ENCODE data around the gene SLC35G1.

SLC35G1 gene

DNA sequence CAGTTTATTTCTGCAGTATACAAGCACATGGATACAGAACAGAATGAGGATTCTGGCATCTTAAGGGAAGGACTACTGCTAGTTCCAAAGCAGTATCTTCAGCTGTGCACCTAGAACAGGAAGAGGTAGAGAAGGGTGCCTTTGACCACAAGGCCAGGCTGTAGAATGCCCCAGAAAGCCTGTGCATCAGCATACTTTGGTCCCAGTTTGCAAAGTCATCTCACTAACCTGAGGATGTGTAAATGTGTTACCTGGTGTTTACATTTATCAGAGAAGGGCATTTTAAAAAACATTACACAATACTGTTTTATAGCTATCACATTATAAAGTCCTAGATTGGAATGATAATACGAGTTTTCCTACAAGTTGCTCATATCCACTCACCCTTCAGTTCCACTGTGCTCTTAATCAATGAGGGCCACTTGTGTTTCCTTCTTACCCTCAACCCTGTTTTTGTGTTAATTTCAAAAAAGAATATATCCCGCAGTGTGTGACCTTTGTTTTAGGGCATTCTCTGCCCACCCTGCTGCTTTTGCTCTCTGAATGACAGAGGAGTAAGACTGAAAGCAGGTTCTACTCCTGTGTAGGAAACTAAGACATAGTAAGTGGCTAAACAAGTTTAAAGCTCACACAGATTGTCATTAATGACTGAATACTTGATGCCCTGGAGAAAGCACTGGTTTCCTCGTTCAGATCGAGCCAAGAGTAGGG is 3.4 kb downstream of the SLC35G1 start:
- Histone ChIP-seq H3K36me3 (ENCODE audit: insufficient read depth, low read length) (peaks cover 6% of the 10 kb centered on the region), H3K4me2 (ENCODE audit: low read length) (no peak overlapping the region), H3K9ac (ENCODE audit: low read depth, low read length) (no peak overlapping the region), H3K27me3 (ENCODE audit: control insufficient read depth, insufficient read depth, low read length) (no peaks in the 10 kb centered on the region), H3K4me1 (ENCODE audit: control insufficient read depth, insufficient read depth, low read length) (peaks cover 12% of the 10 kb centered on the region), H3K4me3 (ENCODE audit: low read length) (no peak overlapping the region), H3K9me3 (replicated peaks; ENCODE audit: low read length) (no peaks in the 10 kb centered on the region)

DNA sequence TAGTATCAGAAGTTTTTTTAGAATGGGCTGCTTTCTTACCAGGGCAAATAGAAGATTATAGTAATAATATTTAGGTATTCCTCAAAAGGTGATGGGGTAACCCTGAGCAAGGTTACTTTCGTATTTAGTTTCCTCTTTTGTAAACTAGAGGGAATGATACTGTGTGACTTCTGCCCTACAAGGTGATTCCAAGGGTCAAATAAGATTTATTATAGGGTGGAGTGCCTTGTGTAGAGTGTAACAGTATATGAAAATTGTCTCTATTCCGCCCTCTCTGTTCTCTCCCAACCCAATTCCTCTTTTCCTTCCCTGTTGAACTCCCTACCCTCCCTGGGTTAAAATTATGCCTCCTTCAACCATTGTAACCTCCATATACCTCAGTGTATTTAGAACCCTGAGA is 5.3 kb downstream of the SLC35G1 start:
- Histone ChIP-seq H3K4me2 (ENCODE audit: low read length) (no peak overlapping the region), H3K36me3 (ENCODE audit: insufficient read depth, low read length) (peaks cover 6% of the 10 kb centered on the region), H3K27me3 (ENCODE audit: control insufficient read depth, insufficient read depth, low read length) (no peaks in the 10 kb centered on the region), H3K4me3 (ENCODE audit: low read length) (no peak overlapping the region), H3K9me3 (replicated peaks; ENCODE audit: low read length) (no peaks in the 10 kb centered on the region), H3K4me1 (ENCODE audit: control insufficient read depth, insufficient read depth, low read length) (peaks cover 7% of the 10 kb centered on the region), H3K9ac (ENCODE audit: low read depth, low read length) (no peak overlapping the region)

DNA sequence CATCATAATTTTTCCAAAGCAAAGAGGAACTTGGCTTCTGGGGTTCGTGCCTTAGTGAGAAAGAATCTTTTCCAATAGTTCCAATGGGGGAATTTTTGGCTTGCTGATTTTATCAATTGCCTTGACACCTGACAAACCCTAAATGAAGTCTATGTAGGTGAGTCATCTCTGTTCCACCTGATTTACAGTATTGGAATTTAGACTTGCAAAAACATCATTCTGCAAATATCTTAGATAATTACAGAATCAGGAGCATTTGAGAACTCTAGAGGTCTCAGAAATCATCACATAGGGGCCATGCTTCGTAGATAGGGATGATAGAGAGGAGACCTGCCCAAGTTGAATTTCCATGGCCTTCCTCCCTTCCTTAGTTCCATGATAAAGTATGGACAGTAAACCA is 9.3 kb downstream of the SLC35G1 start:
- Histone ChIP-seq H3K36me3 (ENCODE audit: insufficient read depth, low read length) (peaks cover 9% of the 10 kb centered on the region), H3K4me1 (ENCODE audit: control insufficient read depth, insufficient read depth, low read length) (no peaks in the 10 kb centered on the region), H3K4me2 (ENCODE audit: low read length) (no peak overlapping the region), H3K27me3 (ENCODE audit: control insufficient read depth, insufficient read depth, low read length) (no peaks in the 10 kb centered on the region), H3K9me3 (replicated peaks; ENCODE audit: low read length) (no peaks in the 10 kb centered on the region), H3K4me3 (ENCODE audit: low read length) (no peak overlapping the region), H3K9ac (ENCODE audit: low read depth, low read length) (no peak overlapping the region)

DNA sequence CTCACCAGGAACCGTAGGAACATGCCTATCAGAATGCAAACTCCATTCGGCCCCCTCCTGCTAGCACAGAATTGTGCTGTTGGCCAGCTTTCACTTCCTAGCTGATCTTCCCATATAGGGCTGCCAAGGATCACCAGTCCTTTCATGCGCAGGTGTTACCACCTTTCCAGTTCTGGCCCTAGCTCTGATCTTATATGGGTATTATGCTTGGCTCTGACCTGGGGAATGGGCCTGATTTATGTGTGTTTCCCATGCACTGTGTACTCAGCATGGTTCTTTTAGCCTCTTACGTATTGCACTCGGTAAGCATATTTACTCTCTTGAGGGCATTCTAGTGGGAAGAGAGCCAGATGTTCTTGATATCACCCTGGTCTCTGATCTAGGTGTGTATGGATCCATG is 11.1 kb downstream of the SLC35G1 start:
- no peaks in the 10 kb centered on the region for H3K4me1 ChIP-seq (ENCODE audit: control insufficient read depth, insufficient read depth, low read length)
- no peak overlapping the region for H3K4me3 ChIP-seq (ENCODE audit: low read length)
- H3K27me3 ChIP-seq (ENCODE audit: control insufficient read depth, insufficient read depth, low read length): no peaks in the 10 kb centered on the region
- H3K9me3 ChIP-seq (replicated peaks; ENCODE audit: low read length): no peaks in the 10 kb centered on the region
- H3K9ac ChIP-seq (ENCODE audit: low read depth, low read length): no peak overlapping the region
- no peak overlapping the region for H3K4me2 ChIP-seq (ENCODE audit: low read length)
- peaks cover 8% of the 10 kb centered on the region for H3K36me3 ChIP-seq (ENCODE audit: insufficient read depth, low read length)

DNA sequence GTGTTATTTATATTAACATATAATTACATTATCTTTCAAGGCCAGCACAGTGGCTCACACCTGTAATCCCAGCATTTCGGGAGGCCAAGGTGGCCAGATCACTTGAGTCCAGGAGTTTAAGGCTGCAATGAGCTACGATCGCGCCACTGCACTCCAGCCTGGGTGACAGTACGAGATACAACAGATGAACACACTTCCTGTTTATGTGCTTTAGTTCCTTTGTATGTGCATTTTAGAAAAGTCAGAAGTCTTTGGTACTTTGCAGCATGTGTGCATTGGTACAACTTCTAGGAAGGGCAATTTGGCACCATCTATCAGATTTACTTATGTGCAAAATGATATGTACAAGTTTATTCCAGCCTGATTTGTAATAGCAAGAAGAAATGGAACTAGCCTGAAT is 13.3 kb downstream of the SLC35G1 start:
- H3K36me3 ChIP-seq (ENCODE audit: insufficient read depth, low read length): peaks cover 8% of the 10 kb centered on the region
- H3K9ac ChIP-seq (ENCODE audit: low read depth, low read length): no peak overlapping the region
- no peaks in the 10 kb centered on the region for H3K27me3 ChIP-seq (ENCODE audit: control insufficient read depth, insufficient read depth, low read length)
- no peak overlapping the region for H3K4me3 ChIP-seq (ENCODE audit: low read length)
- H3K4me2 ChIP-seq (ENCODE audit: low read length): no peak overlapping the region
- H3K9me3 ChIP-seq (replicated peaks; ENCODE audit: low read length): no peaks in the 10 kb centered on the region
- no peaks in the 10 kb centered on the region for H3K4me1 ChIP-seq (ENCODE audit: control insufficient read depth, insufficient read depth, low read length)

DNA sequence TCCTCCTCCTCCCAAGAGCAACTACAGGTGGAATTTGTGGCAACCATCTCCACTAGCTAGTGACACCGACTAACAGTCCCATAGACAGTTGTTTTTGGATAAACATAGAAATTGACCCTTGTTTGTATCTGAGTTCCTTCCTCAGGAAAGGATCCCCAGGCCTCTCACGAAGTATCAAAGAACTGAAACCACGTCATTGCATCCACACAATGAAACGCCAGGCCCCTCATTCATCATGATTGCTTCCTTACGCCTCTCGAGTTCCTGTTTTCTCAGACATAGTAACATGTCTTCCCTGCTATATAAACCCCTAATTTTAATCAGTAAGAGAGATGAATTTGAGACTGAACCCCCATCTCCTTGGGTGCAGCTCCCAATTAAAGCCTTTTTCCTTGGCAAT is 18.1 kb downstream of the SLC35G1 start:
- no peak overlapping the region for H3K9ac ChIP-seq (ENCODE audit: low read depth, low read length)
- no peaks in the 10 kb centered on the region for H3K4me1 ChIP-seq (ENCODE audit: control insufficient read depth, insufficient read depth, low read length)
- no peaks in the 10 kb centered on the region for H3K9me3 ChIP-seq (replicated peaks; ENCODE audit: low read length)
- H3K27me3 ChIP-seq (ENCODE audit: control insufficient read depth, insufficient read depth, low read length): no peaks in the 10 kb centered on the region
- H3K4me3 ChIP-seq (ENCODE audit: low read length): no peak overlapping the region
- no peak overlapping the region for H3K4me2 ChIP-seq (ENCODE audit: low read length)
- H3K36me3 ChIP-seq (ENCODE audit: insufficient read depth, low read length): peaks cover 8% of the 10 kb centered on the region

DNA sequence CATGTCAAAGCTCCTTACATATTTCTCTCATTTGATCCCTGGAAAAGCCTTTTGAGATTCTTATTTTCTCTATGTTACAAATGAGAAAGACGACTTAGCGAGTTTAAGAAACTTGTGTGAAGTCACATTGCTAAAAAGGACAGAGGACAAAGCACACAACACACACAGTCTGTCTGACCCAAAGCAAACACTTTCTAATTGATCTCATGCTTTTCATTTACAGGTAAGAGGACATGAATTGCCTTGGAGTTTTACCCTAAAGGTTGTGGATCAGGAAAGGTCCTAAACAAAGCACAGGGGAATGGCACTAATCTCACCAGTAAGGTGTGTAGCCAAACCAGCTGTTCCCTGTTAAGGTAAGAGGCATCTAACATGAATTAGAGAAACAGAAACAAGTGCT is 18.7 kb downstream of the SLC35G1 start:
- H3K36me3 ChIP-seq (ENCODE audit: insufficient read depth, low read length): peaks cover 8% of the 10 kb centered on the region
- H3K4me1 ChIP-seq (ENCODE audit: control insufficient read depth, insufficient read depth, low read length): no peaks in the 10 kb centered on the region
- H3K27me3 ChIP-seq (ENCODE audit: control insufficient read depth, insufficient read depth, low read length): no peaks in the 10 kb centered on the region
- H3K9ac ChIP-seq (ENCODE audit: low read depth, low read length): no peak overlapping the region
- H3K4me2 ChIP-seq (ENCODE audit: low read length): no peak overlapping the region
- H3K4me3 ChIP-seq (ENCODE audit: low read length): no peak overlapping the region
- no peaks in the 10 kb centered on the region for H3K9me3 ChIP-seq (replicated peaks; ENCODE audit: low read length)

DNA sequence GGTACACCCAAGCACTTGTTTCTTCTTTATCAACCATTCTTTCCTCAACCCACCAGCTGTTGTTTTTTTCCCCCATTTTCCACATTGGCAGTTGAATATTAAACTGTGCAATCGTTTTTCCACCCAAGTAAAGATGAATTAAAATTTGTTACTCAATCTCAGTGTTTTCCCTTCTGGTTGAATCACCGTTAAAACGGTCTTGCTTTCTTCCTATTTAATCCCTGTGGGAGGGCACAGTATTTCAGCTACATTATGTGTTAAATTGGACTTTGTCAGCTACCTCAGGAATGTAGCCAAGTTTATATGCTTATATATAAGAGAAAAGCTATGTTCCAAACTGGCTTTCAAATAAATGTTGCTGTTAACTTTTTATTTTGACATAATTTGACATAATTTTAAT is 19.9 kb downstream of the SLC35G1 start:
- Histone ChIP-seq H3K4me2 (ENCODE audit: low read length) (no peak overlapping the region), H3K4me1 (ENCODE audit: control insufficient read depth, insufficient read depth, low read length) (no peaks in the 10 kb centered on the region), H3K27me3 (ENCODE audit: control insufficient read depth, insufficient read depth, low read length) (no peaks in the 10 kb centered on the region), H3K9ac (ENCODE audit: low read depth, low read length) (no peak overlapping the region), H3K36me3 (ENCODE audit: insufficient read depth, low read length) (no peaks in the 10 kb centered on the region), H3K9me3 (replicated peaks; ENCODE audit: low read length) (no peaks in the 10 kb centered on the region), H3K4me3 (ENCODE audit: low read length) (no peak overlapping the region)

DNA sequence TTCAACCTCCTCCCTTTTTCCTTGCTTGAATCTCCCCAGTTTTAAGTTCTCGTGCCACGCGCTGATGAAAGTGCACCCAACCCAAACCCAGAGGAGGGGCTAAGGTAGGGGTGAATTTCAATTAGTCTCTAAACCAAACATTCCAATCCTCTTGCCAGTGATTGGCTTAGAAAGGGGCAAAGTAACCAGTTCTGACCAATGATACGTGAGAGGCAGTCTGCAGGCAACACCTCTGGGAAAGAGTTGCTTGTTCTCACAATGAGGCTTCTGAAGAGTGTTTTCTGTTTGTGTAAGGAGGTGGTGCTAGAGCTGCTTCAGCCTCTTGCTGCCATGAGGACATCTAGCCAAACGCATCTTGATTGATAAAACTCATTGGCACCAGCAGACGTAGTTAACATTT is 21.8 kb downstream of the SLC35G1 start:
- Histone ChIP-seq H3K4me2 (ENCODE audit: low read length) (no peak overlapping the region), H3K27me3 (ENCODE audit: control insufficient read depth, insufficient read depth, low read length) (no peaks in the 10 kb centered on the region), H3K9me3 (replicated peaks; ENCODE audit: low read length) (no peaks in the 10 kb centered on the region), H3K9ac (ENCODE audit: low read depth, low read length) (no peak overlapping the region), H3K36me3 (ENCODE audit: insufficient read depth, low read length) (no peaks in the 10 kb centered on the region), H3K4me1 (ENCODE audit: control insufficient read depth, insufficient read depth, low read length) (no peaks in the 10 kb centered on the region), H3K4me3 (ENCODE audit: low read length) (no peak overlapping the region)

DNA sequence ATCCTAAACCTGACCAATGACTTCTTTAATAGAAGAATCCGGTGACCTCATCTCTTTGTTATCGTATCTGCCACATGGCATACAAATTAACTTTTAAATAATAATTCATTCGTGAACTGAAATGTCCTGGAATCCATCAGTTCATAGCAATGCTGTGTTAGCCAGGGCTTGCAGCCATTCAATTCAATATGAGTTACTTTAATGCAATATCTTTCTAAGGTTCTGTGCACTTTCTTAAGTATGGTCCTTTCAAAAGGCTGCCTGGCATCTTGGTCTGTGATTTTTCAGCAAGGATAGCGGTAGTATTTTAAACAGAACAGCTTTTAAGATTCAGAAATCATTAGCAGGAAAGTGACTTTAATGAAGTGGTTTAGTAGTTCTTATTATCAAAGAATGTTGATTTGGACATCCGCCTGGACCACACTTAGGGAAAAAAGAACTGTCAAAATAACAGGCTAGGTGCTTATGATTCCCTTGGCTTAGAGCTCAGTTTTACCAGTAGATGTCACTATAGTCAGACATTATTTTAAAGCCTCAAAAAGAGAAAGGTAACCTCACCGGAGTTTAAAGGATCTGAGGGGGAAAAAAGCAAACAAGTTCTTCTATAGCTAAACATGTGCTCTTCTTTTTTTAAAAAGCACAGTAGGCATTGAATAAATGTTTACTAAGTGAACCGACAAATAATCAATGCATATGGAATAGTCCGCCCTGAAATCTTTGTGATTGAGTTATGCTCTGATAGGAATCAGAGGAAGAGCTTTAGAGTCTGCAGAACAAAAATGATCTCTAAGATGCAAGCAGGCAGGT is 22.7 kb downstream of the SLC35G1 start:
- Histone ChIP-seq H3K9ac (ENCODE audit: low read depth, low read length) (no peak overlapping the region), H3K4me3 (ENCODE audit: low read length) (no peak overlapping the region), H3K27me3 (ENCODE audit: control insufficient read depth, insufficient read depth, low read length) (no peaks in the 10 kb centered on the region)

DNA sequence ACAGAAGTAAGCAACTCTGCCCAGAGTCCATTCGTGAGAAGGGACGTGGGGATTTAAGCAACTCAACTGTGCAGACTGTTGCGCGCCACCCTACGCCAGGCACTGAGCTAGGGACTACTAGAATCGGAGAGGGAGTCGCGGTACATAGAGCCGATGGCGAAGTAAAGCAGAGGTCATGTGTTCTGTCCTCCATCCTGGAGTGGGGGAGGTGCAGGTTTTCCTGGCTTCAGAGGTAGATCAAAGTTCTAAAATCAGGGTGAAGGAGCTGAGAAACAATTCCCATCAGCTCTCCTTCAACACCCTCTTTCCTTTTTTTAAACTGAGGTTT is 23.2 kb downstream of the SLC35G1 start:
- Histone ChIP-seq H3K4me3 (ENCODE audit: low read length) (no peak overlapping the region), H3K9me3 (replicated peaks; ENCODE audit: low read length) (no peaks in the 10 kb centered on the region), H3K27me3 (ENCODE audit: control insufficient read depth, insufficient read depth, low read length) (no peaks in the 10 kb centered on the region), H3K9ac (ENCODE audit: low read depth, low read length) (no peak overlapping the region), H3K4me2 (ENCODE audit: low read length) (no peak overlapping the region), H3K4me1 (ENCODE audit: control insufficient read depth, insufficient read depth, low read length) (no peaks in the 10 kb centered on the region), H3K36me3 (ENCODE audit: insufficient read depth, low read length) (no peaks in the 10 kb centered on the region)

More for the DNA sequence above, 22.7 kb downstream of the SLC35G1 start:
- Histone ChIP-seq H3K4me1 (ENCODE audit: control insufficient read depth, insufficient read depth, low read length) (no peaks in the 10 kb centered on the region), H3K4me2 (ENCODE audit: low read length) (no peak overlapping the region), H3K36me3 (ENCODE audit: insufficient read depth, low read length) (no peaks in the 10 kb centered on the region), H3K9me3 (replicated peaks; ENCODE audit: low read length) (no peaks in the 10 kb centered on the region)

DNA sequence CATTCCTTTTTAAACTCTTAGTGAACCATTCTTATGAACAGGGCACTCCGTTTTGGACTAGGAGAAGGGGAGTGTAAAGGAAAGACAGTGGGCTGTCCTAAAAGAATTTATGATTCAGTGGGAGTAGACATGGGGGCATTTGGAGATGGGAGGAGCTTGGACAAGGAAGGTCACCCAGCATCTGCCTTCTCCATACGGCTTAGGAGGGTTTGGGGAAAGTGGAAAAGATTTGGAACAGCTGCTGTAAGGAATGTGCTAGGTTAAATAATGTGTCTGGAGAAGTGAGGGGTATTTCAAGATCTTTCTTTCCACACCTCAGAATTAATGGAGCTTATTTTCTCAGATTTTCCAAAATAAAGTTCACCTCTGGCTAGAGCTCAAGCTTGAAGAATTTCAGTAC is 24.0 kb downstream of the SLC35G1 start:
- Histone ChIP-seq H3K4me2 (ENCODE audit: low read length) (no peak overlapping the region), H3K27me3 (ENCODE audit: control insufficient read depth, insufficient read depth, low read length) (no peaks in the 10 kb centered on the region), H3K4me1 (ENCODE audit: control insufficient read depth, insufficient read depth, low read length) (no peaks in the 10 kb centered on the region), H3K36me3 (ENCODE audit: insufficient read depth, low read length) (no peaks in the 10 kb centered on the region), H3K9ac (ENCODE audit: low read depth, low read length) (no peak overlapping the region), H3K4me3 (ENCODE audit: low read length) (no peak overlapping the region), H3K9me3 (replicated peaks; ENCODE audit: low read length) (no peaks in the 10 kb centered on the region)
